Retinal pigment epithelial cell (primary cell): ENCODE results near the gene REEP6.
"Not testable (repeated sequence)": the region's sequence is repeated elsewhere in the genome, so short reads cannot be mapped to it uniquely, and the experiment has no call there.

Source experiments
- DNase-seq: peaks from one replicate; pipeline ENCODE4 v3.0.0-alpha.2; 2010; ENCODE audit warnings: low read depth
- H3K4me3 ChIP-seq: 2 replicates; pipeline ENCODE4 v1.5.1; 2011; ENCODE audit warnings: mild to moderate bottlenecking, low read length, control low read depth, moderate library complexity
- CTCF ChIP-seq: conservative IDR thresholded peaks from 2 replicates; pipeline ENCODE4 v1.5.1; 2011; ENCODE audit warnings: low read depth, low read length, control low read depth, inconsistent platforms

The REEP6 gene

GRCh38 chr19:1474765-1475351, 16.1 kb upstream of the REEP6 start:
- H3K4me3 ChIP-seq: no peak overlapping the region
- DNase-seq: no peak
- no peak for TF ChIP-seq CTCF

- DNase-seq: no peak
- no peak for TF ChIP-seq CTCF
- no peak overlapping the region for H3K4me3 ChIP-seq
Measured at GRCh38 chr19:1475751-1476437, 15.1 kb upstream of the REEP6 start.

- DNase-seq, H3K4me3 ChIP-seq: not testable (repeated sequence)
Measured at GRCh38 chr19:1477056-1477455, 13.9 kb upstream of the REEP6 start.

- no peak for TF ChIP-seq CTCF
- H3K4me3 ChIP-seq: peak within 1 kb of the TSS; percentile 76
- peak; percentile 69 for DNase-seq
Measured at GRCh38 chr19:1478934-1479707, 11.9 kb upstream of the REEP6 start, which contains the start of gene C19orf25. TSS of gene C19orf25 (minus strand) at chr19:1479215. CDS start at chr19:1478903, 312 bp downstream.

- TF ChIP-seq CTCF: no peak
- H3K4me3 ChIP-seq: no peak overlapping the region
- no peak for DNase-seq
Measured at GRCh38 chr19:1481224-1481892, 9.6 kb upstream of the REEP6 start.

- TF ChIP-seq CTCF: no peak
- no peak overlapping the region for H3K4me3 ChIP-seq
- DNase-seq: no peak
Measured at GRCh38 chr19:1481893-1482360, 9.1 kb upstream of the REEP6 start.
